Measurements from ENCODE around the gene SYNGR2. TPM values are rescaled to one million over a fixed set of nuclear protein-coding genes. Genes with fewer than 3 reads are reported as not detected.
A peak's percentile ranks its signal among the peaks of the same experiment; 100 is the strongest.
"Not testable (repeated sequence)": the region's sequence is repeated elsewhere in the genome, so short reads cannot be mapped to it uniquely, and the experiment has no call there.

The SYNGR2 gene
- total and polyA plus RNA-seq, 2 donors: 47.1 to 149 TPM

DNA sequence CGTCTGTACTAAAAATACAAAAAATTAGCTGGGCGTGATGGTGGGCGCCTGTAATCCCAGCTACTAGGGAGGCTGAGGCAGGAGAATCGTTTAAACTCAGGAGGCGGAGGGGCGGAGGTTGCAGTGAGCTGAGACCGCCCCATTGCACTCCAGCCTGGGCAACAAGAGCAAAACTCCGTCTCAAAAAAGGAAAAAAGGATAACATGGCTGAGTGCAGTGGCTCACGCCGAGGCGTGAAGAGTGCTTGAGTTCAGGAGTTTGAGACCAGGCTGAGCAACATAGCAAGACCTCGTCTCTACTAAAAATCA lies 28.6 kb upstream of the SYNGR2 start:
- not testable (repeated sequence) for DNase-seq (ENCODE audit: low read depth in 6 of 9, low spot score in 9 of 9); H3K27me3 ChIP-seq (ENCODE audit: control insufficient read depth in 2 of 2, insufficient read depth in 1 of 2, low read length in 1 of 2); H3K9me3 ChIP-seq (ENCODE audit: control insufficient read depth in 2 of 2, insufficient read depth in 1 of 2, low read length in 1 of 2); H3K4me3 ChIP-seq (ENCODE audit: low read length in 2 of 2)
- 97% methylated on average over 12 of the region's 12 CpGs for WGBS
- Histone ChIP-seq H3K36me3 (ENCODE audit: control insufficient read depth in 2 of 2, insufficient read depth in 2 of 2, low read length in 1 of 2) (peaks cover 56 to 66% of the 10 kb centered on the region in 2 donors), H3K27ac (ENCODE audit: low read depth in 1 of 2, low read length in 1 of 2) (peak overlapping the region; percentile 55 to 77), H3K4me1 (ENCODE audit: control insufficient read depth in 2 of 2, insufficient read depth in 2 of 2, low read length in 2 of 2) (peaks cover 4 to 79% of the 10 kb centered on the region in 2 donors)

DNA sequence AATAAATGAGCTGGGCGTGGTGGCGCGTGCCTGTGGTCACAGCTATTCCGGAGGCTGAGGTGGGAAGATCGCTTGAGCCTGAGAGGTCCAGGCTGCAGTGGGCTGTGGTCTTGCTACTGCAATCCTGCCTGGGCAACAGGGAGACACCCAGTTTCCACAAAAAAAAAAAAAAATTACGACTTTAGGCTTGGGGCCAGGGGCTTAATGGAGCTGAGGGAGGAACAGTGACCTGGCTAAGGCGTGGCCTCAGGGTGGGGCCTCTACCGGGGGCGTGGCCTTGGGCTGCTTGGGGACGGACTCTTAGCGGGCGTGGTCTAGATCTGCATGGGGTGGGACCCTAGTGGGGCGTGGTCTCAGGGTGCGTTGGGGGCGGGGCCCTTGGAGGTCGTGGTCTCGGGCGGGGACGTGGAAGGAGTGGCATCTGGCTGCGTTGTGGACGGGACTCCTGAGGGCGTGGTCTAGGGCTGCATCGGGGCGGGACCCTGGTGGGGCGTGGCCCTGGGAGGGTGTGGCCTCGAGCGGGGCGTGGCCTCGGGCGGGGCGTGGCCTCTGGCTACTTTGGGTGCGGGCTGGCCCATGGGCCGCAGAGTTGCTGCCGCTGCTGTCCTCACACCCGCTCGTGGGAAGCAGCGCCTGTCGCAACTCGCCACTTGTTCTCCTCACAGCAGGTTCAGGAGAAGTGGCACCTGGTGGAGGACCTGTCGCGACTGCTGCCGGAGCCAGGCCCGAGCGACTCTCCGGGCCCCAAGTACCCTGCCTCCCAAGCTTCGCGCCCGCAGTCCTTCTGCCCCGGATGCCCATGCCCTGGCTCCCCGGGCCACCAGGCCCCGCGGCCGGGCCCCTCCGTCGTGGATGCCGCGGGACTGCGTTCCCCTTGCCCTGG lies 28.0 kb upstream of the SYNGR2 start:
- Histone ChIP-seq H3K36me3 (ENCODE audit: control insufficient read depth in 2 of 2, insufficient read depth in 2 of 2, low read length in 1 of 2) (peaks cover 50 to 60% of the 10 kb centered on the region in 2 donors), H3K27me3 (ENCODE audit: control insufficient read depth in 2 of 2, insufficient read depth in 1 of 2, low read length in 1 of 2) (no peaks in the 10 kb centered on the region), H3K27ac (ENCODE audit: low read depth in 1 of 2, low read length in 1 of 2) (peak overlapping the region; percentile 77 to 80), H3K4me3 (ENCODE audit: low read length in 2 of 2) (no peak overlapping the region), H3K9me3 (ENCODE audit: control insufficient read depth in 2 of 2, insufficient read depth in 1 of 2, low read length in 1 of 2) (peaks cover 0 to 9% of the 10 kb centered on the region in 2 donors), H3K4me1 (ENCODE audit: control insufficient read depth in 2 of 2, insufficient read depth in 2 of 2, low read length in 2 of 2) (peaks cover 4 to 79% of the 10 kb centered on the region in 2 donors)
- WGBS: 51% methylated on average over 58 of the region's 58 CpGs
- DNase-seq (ENCODE audit: low read depth in 6 of 9, low spot score in 9 of 9): peak in 6 of 9 donors; percentile 68 to 93 (median 83)

DNA sequence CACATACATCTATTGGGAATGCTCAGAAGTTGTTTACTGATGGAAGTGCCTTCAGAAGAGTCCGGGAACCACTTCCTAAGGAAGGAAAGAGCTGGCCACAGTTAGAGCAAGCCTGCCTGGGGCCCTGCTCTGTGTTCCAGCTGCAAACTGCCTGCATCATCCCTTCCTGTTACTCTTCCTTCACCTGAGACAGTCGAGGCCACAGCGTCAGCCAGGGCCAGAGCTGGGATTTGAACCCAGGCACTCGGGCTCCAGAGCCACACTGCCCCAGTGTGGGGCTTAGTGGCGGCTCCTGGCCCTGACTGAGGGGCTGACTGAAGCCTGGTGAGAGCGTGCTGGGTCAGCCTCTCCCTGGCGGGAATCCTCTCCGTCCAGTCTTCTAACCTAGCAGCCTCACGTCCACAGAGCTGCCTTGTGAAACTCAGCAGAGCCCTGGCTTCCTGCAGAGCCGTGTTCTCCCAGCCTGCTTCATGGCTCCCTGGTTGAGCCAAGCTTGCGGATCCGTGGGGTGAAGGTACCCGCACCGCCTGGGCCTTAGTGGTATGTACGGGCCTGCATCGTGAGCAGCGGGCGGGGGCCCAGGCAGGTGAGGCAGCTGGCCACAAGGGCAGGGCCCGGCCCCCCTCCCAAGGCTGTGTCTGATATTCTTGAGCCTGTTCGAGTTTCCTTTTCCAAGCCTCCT lies 26.8 kb upstream of the SYNGR2 start:
- peaks cover 0 to 9% of the 10 kb centered on the region in 2 donors for H3K9me3 ChIP-seq (ENCODE audit: control insufficient read depth in 2 of 2, insufficient read depth in 1 of 2, low read length in 1 of 2)
- no peak for DNase-seq (ENCODE audit: low read depth in 6 of 9, low spot score in 9 of 9)
- 90% methylated on average over 20 of the region's 20 CpGs for WGBS

DNA sequence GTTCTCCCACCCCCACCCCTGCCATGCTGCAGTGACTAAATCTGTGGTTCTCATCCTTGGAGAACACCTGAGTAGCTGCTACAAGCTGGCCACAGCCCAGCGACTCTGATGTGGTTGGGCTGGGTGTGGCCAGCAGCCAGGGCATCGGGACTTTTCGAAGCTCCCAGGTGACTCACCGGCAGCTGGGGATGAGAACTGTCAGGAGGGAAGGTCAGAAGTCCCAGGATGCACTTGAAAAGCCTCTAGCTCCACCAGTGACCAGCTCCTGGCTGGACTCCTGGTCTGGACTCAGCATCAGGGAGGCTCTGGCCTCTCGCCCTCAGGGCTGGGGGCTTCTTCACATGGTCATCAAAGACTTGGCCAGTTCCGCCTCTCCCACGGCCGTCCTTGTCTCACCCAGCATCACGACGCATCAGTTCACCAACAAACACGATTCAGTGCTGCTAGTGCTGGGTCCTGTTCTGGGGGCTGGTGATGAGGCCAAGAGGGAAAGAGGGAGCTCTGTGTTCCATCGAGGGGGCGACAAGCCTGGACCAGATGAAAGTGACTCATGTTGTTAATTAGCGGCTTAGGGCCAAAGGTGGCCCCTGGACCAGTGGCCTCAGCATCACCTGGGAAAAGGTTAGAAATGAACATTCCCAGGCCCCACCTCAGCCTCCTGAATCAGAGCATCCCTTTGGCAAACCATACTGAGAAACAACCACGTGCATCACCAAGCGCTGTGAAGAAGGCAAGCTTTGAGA lies 26.1 kb upstream of the SYNGR2 start:
- H3K36me3 ChIP-seq (ENCODE audit: control insufficient read depth in 2 of 2, insufficient read depth in 2 of 2, low read length in 1 of 2): peaks cover 31 to 42% of the 10 kb centered on the region in 2 donors
- peaks cover 0 to 9% of the 10 kb centered on the region in 2 donors for H3K9me3 ChIP-seq (ENCODE audit: control insufficient read depth in 2 of 2, insufficient read depth in 1 of 2, low read length in 1 of 2)
- peak in 1 of 9 donors; percentile 23 for DNase-seq (ENCODE audit: low read depth in 6 of 9, low spot score in 9 of 9)
- 94% methylated on average over 16 of the region's 16 CpGs for WGBS
- H3K4me1 ChIP-seq (ENCODE audit: control insufficient read depth in 2 of 2, insufficient read depth in 2 of 2, low read length in 2 of 2): peaks cover 2 to 66% of the 10 kb centered on the region in 2 donors
- H3K4me3 ChIP-seq (ENCODE audit: low read length in 2 of 2): no peak overlapping the region
- no peaks in the 10 kb centered on the region for H3K27me3 ChIP-seq (ENCODE audit: control insufficient read depth in 2 of 2, insufficient read depth in 1 of 2, low read length in 1 of 2)
- peak overlapping the region; percentile 78 to 86 for H3K27ac ChIP-seq (ENCODE audit: low read depth in 1 of 2, low read length in 1 of 2)

More for the DNA sequence above, 26.8 kb upstream of the SYNGR2 start:
- Histone ChIP-seq H3K27me3 (ENCODE audit: control insufficient read depth in 2 of 2, insufficient read depth in 1 of 2, low read length in 1 of 2) (no peaks in the 10 kb centered on the region), H3K4me1 (ENCODE audit: control insufficient read depth in 2 of 2, insufficient read depth in 2 of 2, low read length in 2 of 2) (peaks cover 4 to 70% of the 10 kb centered on the region in 2 donors), H3K27ac (ENCODE audit: low read depth in 1 of 2, low read length in 1 of 2) (peak overlapping the region; percentile 80 to 86), H3K4me3 (ENCODE audit: low read length in 2 of 2) (no peak overlapping the region), H3K36me3 (ENCODE audit: control insufficient read depth in 2 of 2, insufficient read depth in 2 of 2, low read length in 1 of 2) (peaks cover 38 to 49% of the 10 kb centered on the region in 2 donors)

DNA sequence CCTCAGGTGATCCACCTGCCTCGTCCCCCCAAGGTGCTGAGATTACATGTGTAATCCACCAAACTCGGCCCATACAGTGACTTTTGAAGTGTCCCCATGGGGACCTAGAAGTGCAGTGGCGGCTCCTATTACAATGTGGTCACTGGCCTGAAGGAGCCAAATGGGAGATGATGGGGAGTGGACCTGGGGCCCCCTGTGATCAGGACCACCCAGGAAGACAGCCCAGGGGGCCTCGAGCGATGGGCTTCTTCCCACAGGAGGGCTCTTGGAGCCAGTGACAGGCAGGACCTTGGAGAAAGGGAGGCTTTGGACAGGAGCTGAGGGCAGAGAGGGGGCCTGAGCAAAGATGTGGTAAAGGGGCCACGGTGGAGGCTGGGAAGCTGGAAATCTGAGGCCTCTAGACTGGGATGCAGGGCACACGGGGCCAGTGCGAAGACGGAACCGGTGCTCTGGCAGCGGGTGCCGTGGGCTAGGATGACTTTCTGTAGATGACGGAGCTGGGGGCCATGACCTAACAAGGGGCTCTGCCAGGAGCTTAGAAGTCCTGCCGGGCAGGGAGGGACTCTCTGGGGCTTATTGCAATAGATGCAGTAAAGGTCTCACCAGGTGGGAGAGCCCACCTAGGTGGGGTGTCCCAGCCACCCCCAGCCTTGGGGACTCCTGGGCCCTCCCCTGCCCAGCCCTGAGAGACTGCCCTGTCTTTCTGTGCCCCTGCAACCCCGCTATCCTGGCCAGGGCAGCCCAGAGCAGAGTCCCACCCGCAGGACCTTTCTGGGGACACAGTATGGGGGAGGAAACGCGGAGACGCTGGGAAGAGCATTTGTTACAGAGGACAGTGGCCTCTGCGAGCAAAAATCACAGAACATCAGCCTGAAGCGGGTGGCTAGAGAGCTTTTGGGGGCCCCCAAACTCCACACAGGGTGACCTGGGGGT lies 24.9 kb upstream of the SYNGR2 start:
- Histone ChIP-seq H3K4me1 (ENCODE audit: control insufficient read depth in 2 of 2, insufficient read depth in 2 of 2, low read length in 2 of 2) (peaks cover 0 to 67% of the 10 kb centered on the region in 2 donors), H3K4me3 (ENCODE audit: low read length in 2 of 2) (no peak overlapping the region), H3K9me3 (ENCODE audit: control insufficient read depth in 2 of 2, insufficient read depth in 1 of 2, low read length in 1 of 2) (peaks cover 0 to 9% of the 10 kb centered on the region in 2 donors), H3K36me3 (ENCODE audit: control insufficient read depth in 2 of 2, insufficient read depth in 2 of 2, low read length in 1 of 2) (peaks cover 25 to 30% of the 10 kb centered on the region in 2 donors), H3K27ac (ENCODE audit: low read depth in 1 of 2, low read length in 1 of 2) (peak overlapping the region; percentile 79 to 81), H3K27me3 (ENCODE audit: control insufficient read depth in 2 of 2, insufficient read depth in 1 of 2, low read length in 1 of 2) (no peaks in the 10 kb centered on the region)
- no peak for DNase-seq (ENCODE audit: low read depth in 6 of 9, low spot score in 9 of 9)
- 96% methylated on average over 21 of the region's 21 CpGs for WGBS

DNA sequence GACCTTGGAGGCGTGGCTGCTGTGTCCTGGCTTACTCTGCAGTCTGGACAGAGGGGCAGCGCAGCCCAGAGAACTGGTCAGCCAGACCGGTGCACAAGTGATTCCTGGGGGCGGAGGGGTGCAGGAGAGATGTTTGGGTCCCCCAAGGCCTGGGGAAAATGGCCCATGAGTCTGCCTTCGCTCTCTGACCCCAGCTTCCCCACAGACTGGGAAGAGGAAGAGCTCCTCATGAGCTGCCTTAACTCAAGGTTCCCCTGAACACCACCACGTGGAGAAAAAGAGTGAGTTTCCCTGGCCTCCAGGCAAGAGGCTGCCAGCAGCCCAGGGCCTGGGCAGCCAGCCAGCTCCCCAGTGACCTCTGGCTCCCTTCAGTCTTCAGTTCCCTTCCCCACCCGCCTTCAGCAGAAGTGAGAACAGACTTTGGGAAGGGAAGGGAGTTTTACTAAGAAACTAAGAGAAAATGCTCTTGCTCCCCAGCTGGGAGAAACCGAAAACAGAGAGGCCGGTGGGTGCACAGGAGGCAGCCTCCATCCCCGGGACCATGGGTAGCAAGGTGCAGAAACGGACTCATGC lies 24.1 kb upstream of the SYNGR2 start:
- peak in 1 of 9 donors; percentile 47 for DNase-seq (ENCODE audit: low read depth in 6 of 9, low spot score in 9 of 9)

DNA sequence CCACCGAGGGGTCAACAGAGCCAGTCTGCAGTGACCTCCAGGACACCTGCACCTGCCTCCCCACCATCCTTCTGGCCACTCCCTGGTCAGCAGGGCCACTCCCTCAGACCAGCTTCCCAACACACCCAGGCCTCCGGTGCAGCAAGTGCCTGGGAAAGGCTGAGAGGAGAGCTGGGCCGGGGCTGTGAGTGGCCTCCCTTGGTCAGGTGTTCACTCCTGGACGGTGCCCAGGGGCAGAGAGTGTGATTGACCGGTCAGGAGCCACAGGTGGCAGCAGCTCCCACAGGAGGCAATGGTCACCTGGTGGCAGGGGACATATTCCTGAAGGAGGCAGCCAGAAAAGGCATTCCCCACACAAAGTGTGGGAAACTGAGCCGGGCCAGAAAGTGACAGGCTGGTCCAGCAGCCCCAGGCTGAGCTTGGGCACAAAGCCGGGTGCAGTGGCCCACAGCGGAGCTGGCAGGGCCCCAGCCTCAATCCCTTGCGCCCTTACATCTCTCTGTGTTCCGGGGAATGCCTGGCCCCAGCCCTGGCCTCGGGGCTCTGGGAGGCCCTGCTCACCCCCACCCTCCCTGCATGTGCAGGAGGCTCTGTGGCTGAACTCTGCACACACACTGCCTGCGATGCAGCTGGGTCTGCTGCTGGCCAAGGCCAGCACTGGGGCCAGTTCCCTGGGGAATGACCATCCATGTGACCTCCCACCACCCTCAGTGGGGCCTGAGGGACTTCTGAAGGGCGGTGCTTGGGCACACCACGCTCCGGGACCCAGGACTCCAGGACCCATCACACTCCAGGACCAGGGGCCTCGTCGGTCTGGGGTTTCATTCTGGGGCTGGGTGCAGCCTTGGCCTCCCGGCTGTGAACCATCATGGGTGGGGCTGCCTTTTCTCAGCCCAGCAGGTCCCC lies 23.4 kb upstream of the SYNGR2 start:
- no peak for DNase-seq (ENCODE audit: low read depth in 6 of 9, low spot score in 9 of 9)
- Histone ChIP-seq H3K27ac (ENCODE audit: low read depth in 1 of 2, low read length in 1 of 2) (peak overlapping the region; percentile 71 to 81), H3K4me1 (ENCODE audit: control insufficient read depth in 2 of 2, insufficient read depth in 2 of 2, low read length in 2 of 2) (peaks cover 0 to 60% of the 10 kb centered on the region in 2 donors), H3K9me3 (ENCODE audit: control insufficient read depth in 2 of 2, insufficient read depth in 1 of 2, low read length in 1 of 2) (peaks cover 0 to 9% of the 10 kb centered on the region in 2 donors), H3K4me3 (ENCODE audit: low read length in 2 of 2) (no peak overlapping the region), H3K27me3 (ENCODE audit: control insufficient read depth in 2 of 2, insufficient read depth in 1 of 2, low read length in 1 of 2) (no peaks in the 10 kb centered on the region), H3K36me3 (ENCODE audit: control insufficient read depth in 2 of 2, insufficient read depth in 2 of 2, low read length in 1 of 2) (peaks cover 18 to 23% of the 10 kb centered on the region in 2 donors)
- whole genome bisulfite sequencing: 93% methylated on average over 18 of the region's 18 CpGs

More for the DNA sequence above, 24.1 kb upstream of the SYNGR2 start:
- H3K4me3 ChIP-seq (ENCODE audit: low read length in 2 of 2): no peak overlapping the region
- H3K27ac ChIP-seq (ENCODE audit: low read depth in 1 of 2, low read length in 1 of 2): peak overlapping the region; percentile 79 to 81
- H3K36me3 ChIP-seq (ENCODE audit: control insufficient read depth in 2 of 2, insufficient read depth in 2 of 2, low read length in 1 of 2): peaks cover 18 to 25% of the 10 kb centered on the region in 2 donors
- H3K4me1 ChIP-seq (ENCODE audit: control insufficient read depth in 2 of 2, insufficient read depth in 2 of 2, low read length in 2 of 2): peaks cover 0 to 61% of the 10 kb centered on the region in 2 donors
- 77% methylated on average over 11 of the region's 11 CpGs for WGBS
- H3K27me3 ChIP-seq (ENCODE audit: control insufficient read depth in 2 of 2, insufficient read depth in 1 of 2, low read length in 1 of 2): no peaks in the 10 kb centered on the region
- H3K9me3 ChIP-seq (ENCODE audit: control insufficient read depth in 2 of 2, insufficient read depth in 1 of 2, low read length in 1 of 2): peaks cover 0 to 9% of the 10 kb centered on the region in 2 donors

Data from thymus (tissue), 11 donors.